Gastrocnemius medialis (tissue), 4 donors: Measurements from ENCODE around the gene TESK2. TPM values are rescaled to one million over a fixed set of nuclear protein-coding genes. Genes with fewer than 3 reads are reported as not detected.

ENCODE experiments used
- ATAC-seq, 2 donors: fragments of 150-250 bp; one replicate each; pipeline ENCODE4 v1.9.1; 2016
- DNase-seq, 2 donors: peaks; one replicate each; pipeline ENCODE4 v3.0.0-alpha.2; 2019
- H3K27ac ChIP-seq, 4 donors: fragments of 200-600 bp; sonication (generic); 1 replicate in 1 of 4; 2 replicates in 3 of 4; pipeline ENCODE4 v1.5.1; 2016 to 2018; ENCODE audit warnings: mild to moderate bottlenecking in 2 of 4, moderate library complexity in 1 of 4
- H3K27me3 ChIP-seq, 3 donors: fragments of 200-600 bp; sonication (generic) in 2 of 3; 1 replicate in 1 of 3; 2 replicates in 2 of 3; pipeline versions ENCODE4 v1.5.1 to v1.6.0; 2016 to 2019; ENCODE audit warnings: mild to moderate bottlenecking in 1 of 3, moderate library complexity in 1 of 3
- H3K36me3 ChIP-seq, 2 donors: fragments of 200-600 bp; sonication (generic) in 1 of 2; one replicate each; pipeline ENCODE4 v1.5.1; 2017 to 2018
- H3K4me1 ChIP-seq, 2 donors: fragments of 200-600 bp; sonication (generic) in 1 of 2; one replicate each; pipeline ENCODE4 v1.5.1; 2016 to 2017; ENCODE audit warnings: mild to moderate bottlenecking in 2 of 2
- H3K4me3 ChIP-seq, 4 donors: fragments of 200-600 bp; sonication (generic) in 3 of 4; 1 replicate in 1 of 4; 2 replicates in 3 of 4; pipeline ENCODE4 v1.5.1; 2016 to 2019; ENCODE audit warnings: mild to moderate bottlenecking in 2 of 4
- H3K9me3 ChIP-seq, 3 donors: fragments of 200-600 bp; sonication (generic) in 2 of 3; 1 replicate in 1 of 3; 2 replicates in 2 of 3; pipeline ENCODE4 v1.5.1; 2016 to 2019
- CTCF ChIP-seq, 5 experiments: fragments of 450-650 bp in 3 of 5; fragments of 200-600 bp in 2 of 5; sonication (generic) in 2 of 5; IDR thresholded peaks in 4 of 5; conservative IDR thresholded peaks in 1 of 5; 1 replicate in 4 of 5; 2 replicates in 1 of 5; pipeline ENCODE4 v1.5.1; 2016 to 2019; ENCODE audit warnings: antibody characterized with exemption in 5 of 5, mild to moderate bottlenecking in 3 of 5, moderate library complexity in 3 of 5
- POLR2A ChIP-seq, 2 donors: fragments of 450-650 bp; IDR thresholded peaks; one replicate each; pipeline ENCODE4 v1.6.1; 2017; ENCODE audit warnings: antibody characterized with exemption in 2 of 2, mild to moderate bottlenecking in 2 of 2, moderate library complexity in 2 of 2
- in situ Hi-C, 4 donors: fragments of 200-750 bp; cut with MboI; loops; one replicate each; pipeline versions ENCODE4 v1.15.0 to v1.8.0; 2017; ENCODE audit warnings: low sequenced_read_pairs in 4 of 4
- intact Hi-C: fragments of 100-400 bp; cut with DNase I; formaldehyde crosslinking; loops from one replicate; pipeline ENCODE4 v1.15.1; 2023; ENCODE audit warnings: low total_unique reads
- total RNA-seq, 4 donors: library from RNA; depleted of rRNA; stranded (reverse); fragments of >200 nt; gene quantifications; one replicate each; pipeline versions ENCODE4 v1.1.0 to v1.2.3, GENCODE V29; 2016

Gene TESK2
- total RNA-seq, 4 donors from 2014 or later: 3.4 to 5.8 (median 4.5) TPM

GRCh38 chr1:45443580-45444446, 47.1 kb downstream of the TESK2 start:
- DNase-seq (no peak), ATAC-seq (no peak)
- intact Hi-C loops: no loop called here
- Histone ChIP-seq H3K4me3 (no peak overlapping the region), H3K27me3 (no peaks in the 10 kb centered on the region), H3K36me3 (no peaks in the 10 kb centered on the region), H3K4me1 (peaks cover 0 to 6% of the 10 kb centered on the region in 2 donors), H3K9me3 (no peaks in the 10 kb centered on the region), H3K27ac (no peak overlapping the region)
- in situ Hi-C loops: no loop called here
- TF ChIP-seq CTCF (IDR thresholded peaks at IDR 0.05 in 4 of 5, conservative IDR thresholded peaks at IDR 0.05 in 1 of 5) (no peak), POLR2A (IDR thresholded peaks at IDR 0.05) (no peak)

GRCh38 chr1:45442272-45442671, 48.7 kb downstream of the TESK2 start:
- Histone ChIP-seq H3K27ac (no peak overlapping the region), H3K36me3 (no peaks in the 10 kb centered on the region), H3K4me1 (peaks cover 0 to 8% of the 10 kb centered on the region in 2 donors), H3K27me3 (no peaks in the 10 kb centered on the region), H3K4me3 (no peak overlapping the region), H3K9me3 (no peaks in the 10 kb centered on the region)
- ATAC-seq (no peak), DNase-seq (no peak)
- intact Hi-C loops: no loop called here
- in situ Hi-C loops: no loop called here
- TF ChIP-seq CTCF (IDR thresholded peaks at IDR 0.05 in 4 of 5, conservative IDR thresholded peaks at IDR 0.05 in 1 of 5) (no peak), POLR2A (IDR thresholded peaks at IDR 0.05) (no peak)

DNA sequence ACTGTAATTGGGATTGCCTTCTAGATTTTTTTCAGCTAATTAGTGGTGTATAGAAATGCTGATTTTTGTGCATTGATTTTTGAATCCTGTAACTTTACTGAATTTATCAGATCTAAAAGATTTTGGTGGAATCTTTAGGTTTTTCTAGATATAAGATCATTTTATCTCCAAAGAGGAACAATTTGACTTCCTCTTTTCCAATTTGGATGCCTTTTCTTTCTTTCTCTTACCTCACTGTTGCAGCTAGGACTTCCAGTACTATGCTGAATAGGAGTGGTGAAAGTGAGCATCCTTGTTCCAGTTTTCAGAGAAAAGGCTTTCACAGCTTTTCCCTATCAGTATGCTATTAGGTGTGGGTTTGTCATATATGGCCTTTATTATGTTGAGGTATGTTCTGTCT, 53.6 kb downstream of the TESK2 start:
- no peak for DNase-seq
- H3K36me3 ChIP-seq: no peaks in the 10 kb centered on the region
- H3K27me3 ChIP-seq: no peaks in the 10 kb centered on the region
- ATAC-seq: no peak
- H3K27ac ChIP-seq: peak overlapping the region in 1 of 4 donors; percentile 15
- H3K9me3 ChIP-seq: no peaks in the 10 kb centered on the region
- intact Hi-C loops: loop anchor here (5.0 kb wide), 1 partner anchor 75 kb away; no protein-coding TSS in a partner anchor
- peaks cover 0 to 15% of the 10 kb centered on the region in 2 donors for H3K4me1 ChIP-seq
- no peak for TF ChIP-seq CTCF (IDR thresholded peaks at IDR 0.05 in 4 of 5, conservative IDR thresholded peaks at IDR 0.05 in 1 of 5)
- no peak for TF ChIP-seq POLR2A (IDR thresholded peaks at IDR 0.05)
- H3K4me3 ChIP-seq: no peak overlapping the region
- in situ Hi-C loops: no loop called here

DNA sequence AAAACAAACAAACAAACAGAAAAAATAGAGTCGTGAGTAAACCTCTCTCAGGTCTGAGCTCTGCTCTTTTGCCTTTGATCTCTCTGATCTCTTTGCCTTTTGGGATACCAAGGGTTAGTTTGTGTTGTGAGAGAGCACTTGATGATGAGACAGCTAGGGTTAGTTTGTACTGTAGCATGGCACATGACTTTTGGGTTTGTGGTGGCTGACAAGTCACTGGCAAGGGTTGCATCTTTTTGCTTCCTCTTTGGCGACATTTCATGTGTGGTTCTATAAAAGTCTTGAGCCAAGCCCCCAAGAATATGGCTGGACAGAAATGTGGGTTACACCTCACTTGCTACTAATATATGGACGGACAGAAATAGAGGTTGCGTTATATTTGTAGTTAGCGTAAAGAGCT, 60.5 kb downstream of the TESK2 start:
- in situ Hi-C loops (no loop called here), intact Hi-C loops (no loop called here)
- H3K27me3 ChIP-seq: no peaks in the 10 kb centered on the region
- no peak overlapping the region for H3K4me3 ChIP-seq
- TF ChIP-seq CTCF (IDR thresholded peaks at IDR 0.05 in 4 of 5, conservative IDR thresholded peaks at IDR 0.05 in 1 of 5): no peak
- no peak for TF ChIP-seq POLR2A (IDR thresholded peaks at IDR 0.05)
- DNase-seq (no peak), ATAC-seq (no peak)
- peaks cover 6 to 8% of the 10 kb centered on the region in 2 donors for H3K4me1 ChIP-seq
- no peaks in the 10 kb centered on the region for H3K9me3 ChIP-seq
- no peaks in the 10 kb centered on the region for H3K36me3 ChIP-seq
- no peak overlapping the region for H3K27ac ChIP-seq
